Esophagus muscularis mucosa (tissue), 4 donors: ENCODE results near the gene SNX11.

Experiments used
- CTCF ChIP-seq, 3 experiments: fragments of 200-600 bp in 2 of 3; fragments of 450-650 bp in 1 of 3; sonication (generic) in 2 of 3; IDR thresholded peaks; one replicate each; pipeline ENCODE4 v1.5.1; 2017 to 2019; ENCODE audit warnings: antibody characterized with exemption in 3 of 3, mild to moderate bottlenecking in 2 of 3, moderate library complexity in 1 of 3
- EP300 ChIP-seq: sonication (generic); formaldehyde crosslinking; IDR thresholded peaks from one replicate; pipeline ENCODE4 v1.6.1; 2017; ENCODE audit warnings: antibody characterized with exemption
- POLR2A ChIP-seq: fragments of 450-650 bp; IDR thresholded peaks from one replicate; pipeline ENCODE4 v1.6.1; 2017; ENCODE audit warnings: antibody characterized with exemption, moderate library complexity, mild to moderate bottlenecking, low read depth
- POLR2AphosphoS5 ChIP-seq, 2 donors: sonication (generic); formaldehyde crosslinking; IDR thresholded peaks; one replicate each; pipeline ENCODE4 v1.6.1; 2017; ENCODE audit warnings: antibody characterized with exemption in 2 of 2

DNA sequence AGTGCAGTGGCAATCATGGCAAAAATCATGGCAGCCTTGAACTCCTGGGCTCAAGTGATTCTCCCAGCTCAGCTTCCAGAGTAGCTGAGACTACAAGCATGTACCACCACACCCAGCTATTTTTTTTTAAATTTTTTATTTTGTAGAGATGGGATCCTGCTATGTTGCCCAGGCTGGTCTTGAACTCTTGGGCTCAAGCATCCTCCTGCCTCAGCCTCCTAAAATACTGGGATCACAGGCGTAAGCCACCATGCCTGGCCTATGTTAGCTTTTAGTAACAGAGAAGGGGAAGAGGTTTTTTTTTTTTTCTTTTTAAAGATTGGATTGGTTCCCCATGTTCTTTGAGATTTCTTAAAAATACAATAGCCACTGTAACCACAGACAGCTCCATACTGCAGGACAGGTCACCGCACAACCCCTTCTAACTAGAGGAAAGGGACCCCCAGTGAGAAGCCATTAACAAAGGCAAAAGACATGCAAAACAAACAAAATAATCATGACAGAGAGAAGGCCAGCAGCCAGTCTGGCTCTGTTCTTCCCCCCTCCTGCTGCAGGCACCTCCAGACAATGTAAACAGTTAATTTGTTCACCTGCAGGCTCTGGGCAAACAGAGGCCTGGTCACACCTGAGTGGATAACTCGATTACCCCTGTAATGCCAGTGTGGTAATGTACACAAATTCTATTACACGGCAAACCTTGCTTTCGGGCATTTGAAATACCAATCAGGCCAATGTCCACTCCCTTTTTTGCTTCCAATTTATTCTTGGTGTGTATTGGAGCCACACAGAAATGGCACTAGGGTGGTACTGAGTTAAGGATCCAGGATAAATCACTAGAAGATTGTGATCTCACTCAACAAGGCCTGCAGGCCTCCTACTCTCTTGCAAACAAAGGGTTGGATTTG lies 52.9 kb downstream of the SNX11 start:
- TF ChIP-seq POLR2AphosphoS5 (IDR thresholded peaks at IDR 0.05) (no peak), CTCF (IDR thresholded peaks at IDR 0.05) (no peak), POLR2A (no peak), EP300 (no peak)
